Endothelial cell of umbilical vein (primary cell): Measurements from ENCODE around the gene COL4A2. TPM values are rescaled to one million over a fixed set of nuclear protein-coding genes. Genes with fewer than 3 reads are reported as not detected.

Experiments used
- BruUV-seq: library from RNA; stranded (reverse); fragments of 400-500 nt; replicated peaks from 2 replicates; lab custom pipeline; 2021; lab: Mats Ljungman, UMichigan
- CTCF ChIA-PET: fragments of 300-600, 350-600 bp; sonication (Branson Sonifier 250); formaldehyde crosslinking; loops from one replicate; lab custom pipeline; 2021; ENCODE audit warnings: antibody characterized with exemption, inconsistent platforms; lab: Charles Lee
- POLR2A ChIA-PET: fragments of 300-600, 350-600 bp; sonication (Branson Sonifier 250); formaldehyde crosslinking; loops from one replicate; lab custom pipeline; 2021; ENCODE audit warnings: antibody characterized with exemption, inconsistent platforms; lab: Charles Lee
- DNase-seq: peaks from one replicate; pipeline ENCODE4 v3.0.0-alpha.2; 2011; ENCODE audit warnings: low read depth, low spot score
- FAIRE-seq: peaks from 2 replicates; lab custom pipeline; 2011; peaks lifted over from hg19 to GRCh38; lab: Jason Lieb, UNC
- H2AFZ ChIP-seq: 2 replicates; pipeline ENCODE4 v1.6.0; 2012; ENCODE audit warnings: low read depth, low read length, control low read depth, inconsistent platforms
- H3K27ac ChIP-seq: 2 replicates; pipeline ENCODE4 v1.5.1; 2011; ENCODE audit warnings: low read depth, mild to moderate bottlenecking, control low read depth, low read length, moderate library complexity; ENCODE audit not compliant: insufficient read depth
- H3K27me3 ChIP-seq, 2 experiments: 2 replicates each; pipeline versions ENCODE4 v1.6.0 to v1.6.1; 2011; ENCODE audit warnings: low read length in 2 of 2, mixed read lengths in 1 of 2; ENCODE audit not compliant: control insufficient read depth in 2 of 2, insufficient read depth in 2 of 2
- H3K36me3 ChIP-seq, 2 experiments: 2 replicates in 1 of 2; 3 replicates in 1 of 2; pipeline ENCODE4 v1.5.1; 2011; ENCODE audit warnings: low read length in 2 of 2, mild to moderate bottlenecking in 1 of 2, moderate library complexity in 1 of 2; ENCODE audit not compliant: control insufficient read depth in 2 of 2, insufficient read depth in 2 of 2; ENCODE audit errors: extremely low read depth in 1 of 2
- H3K4me1 ChIP-seq: 3 replicates; pipeline ENCODE4 v1.5.1; 2011; ENCODE audit warnings: mild to moderate bottlenecking, low read length; ENCODE audit not compliant: control insufficient read depth, insufficient read depth; ENCODE audit errors: extremely low read depth
- H3K4me2 ChIP-seq: 2 replicates; pipeline ENCODE4 v1.6.1; 2011; ENCODE audit warnings: low read length, control low read depth, mixed read lengths; ENCODE audit not compliant: insufficient read depth
- H3K4me3 ChIP-seq, 3 experiments: fragments of 200-600 bp in 1 of 3; sonication (generic), shearing (Covaris generic) in 1 of 3; replicated peaks in 1 of 3; 2 replicates each; pipeline ENCODE4 v1.5.1; 2011 to 2016; ENCODE audit warnings: control low read depth in 3 of 3, low read length in 3 of 3, mild to moderate bottlenecking in 2 of 3, inconsistent platforms in 1 of 3, low read depth in 1 of 3, moderate library complexity in 1 of 3; ENCODE audit not compliant: insufficient read depth in 1 of 3
- H3K79me2 ChIP-seq: 2 replicates; pipeline ENCODE4 v1.6.0; 2012; ENCODE audit warnings: low read length, inconsistent platforms; ENCODE audit not compliant: control insufficient read depth, insufficient read depth
- H3K9ac ChIP-seq: replicated peaks from 2 replicates; pipeline ENCODE3; 2011; ENCODE audit warnings: low read length, control low read depth; ENCODE audit not compliant: insufficient read depth; ENCODE audit errors: extremely low read depth
- H3K9me1 ChIP-seq: replicated peaks from 3 replicates; pipeline ENCODE4 v1.6.0; 2011; ENCODE audit warnings: mild to moderate bottlenecking, low read length; ENCODE audit not compliant: control insufficient read depth, insufficient read depth; ENCODE audit errors: extremely low read depth
- H3K9me3 ChIP-seq: replicated peaks from 2 replicates; pipeline ENCODE4 v1.5.1; 2012; ENCODE audit warnings: low read length, inconsistent platforms; ENCODE audit not compliant: control insufficient read depth, insufficient read depth
- H4K20me1 ChIP-seq: replicated peaks from 2 replicates; pipeline ENCODE3; 2011; ENCODE audit warnings: mild to moderate bottlenecking, low read length; ENCODE audit not compliant: control insufficient read depth, insufficient read depth; ENCODE audit errors: extremely low read depth
- CTCF ChIP-seq, 2 donors: IDR thresholded peaks; 1 replicate in 1 of 2; 2 replicates in 1 of 2; pipeline ENCODE4 v1.5.1; 2011; ENCODE audit warnings: low read length in 2 of 2, mild to moderate bottlenecking in 2 of 2, moderate library complexity in 2 of 2, control low read depth in 1 of 2, inconsistent platforms in 1 of 2, low read depth in 1 of 2; ENCODE audit not compliant: insufficient read depth in 1 of 2; ENCODE audit errors: extremely low read depth in 1 of 2
- EZH2 ChIP-seq: IDR thresholded peaks from 2 replicates; pipeline ENCODE4 v1.6.1; 2012; ENCODE audit warnings: borderline replicate concordance, low read depth, mild to moderate bottlenecking, moderate library complexity, low read length, inconsistent platforms; ENCODE audit not compliant: severe bottlenecking
- FOS ChIP-seq: IDR thresholded peaks from 2 replicates; pipeline ENCODE4 v1.6.1; 2011; ENCODE audit warnings: mild to moderate bottlenecking, low read length, moderate library complexity, borderline replicate concordance; ENCODE audit not compliant: insufficient read depth
- GATA2 ChIP-seq: IDR thresholded peaks from 2 replicates; pipeline ENCODE4 v1.7.0; 2011; ENCODE audit warnings: low read depth, mild to moderate bottlenecking, moderate library complexity, mixed read lengths, low read length; ENCODE audit not compliant: insufficient read length, insufficient read depth
- JUN ChIP-seq: IDR thresholded peaks from 2 replicates; pipeline ENCODE4 v1.6.1; 2011; ENCODE audit warnings: borderline replicate concordance, low read depth; ENCODE audit not compliant: insufficient read length, insufficient read depth
- MAX ChIP-seq: IDR thresholded peaks from 2 replicates; pipeline ENCODE4 v1.6.1; 2011; ENCODE audit not compliant: insufficient read depth, insufficient read length
- MYC ChIP-seq: IDR thresholded peaks from one replicate; pipeline ENCODE4 v1.6.1; 2011; ENCODE audit warnings: mild to moderate bottlenecking, low read depth, low read length
- POLR2A ChIP-seq: IDR thresholded peaks from 2 replicates; pipeline ENCODE4 v1.6.1; 2012; ENCODE audit warnings: low read depth, mild to moderate bottlenecking, control low read depth, low read length
- POLR2AphosphoS5 ChIP-seq: IDR thresholded peaks from 2 replicates; pipeline ENCODE4 v1.6.1; 2012; ENCODE audit warnings: low read depth, mild to moderate bottlenecking, control low read depth, low read length, moderate library complexity; ENCODE audit not compliant: insufficient read depth
- dilution Hi-C: fragments of 300-500 bp; cut with MboI; formaldehyde crosslinking; loops from one replicate; pipeline ENCODE4 v1.15.0; 2019; ENCODE audit warnings: low sequenced_read_pairs; ENCODE audit not compliant: extremely low pct_ligation_motif_present
- intact Hi-C: fragments of 100-400 bp; cut with micrococcal nuclease; formaldehyde crosslinking; loops from one replicate; pipeline ENCODE4 v1.10.0; 2022
- polyA plus RNA-seq, 4 experiments: library from polyadenylated mRNA; depleted of rRNA in 3 of 4; stranded (reverse) in 3 of 4; unstranded in 1 of 4; fragments of >200 nt; gene quantifications; 2 replicates each; pipeline versions ENCODE4 v1.2.1 to v1.2.3, GENCODE V29; 2011 to 2012; ENCODE audit warnings: missing spikeins in 1 of 4
- total RNA-seq: library from RNA; stranded (reverse); gene quantifications from 2 replicates; pipeline ENCODE4 v1.2.3, GENCODE V29; 2021

Gene COL4A2
- total and polyA plus RNA-seq, 2 donors (not counting 3 experiments of a cell fraction or from before 2014, with no cell fraction given): 792 to 940 TPM

GRCh38 chr13:110498765-110499164 lies 191.7 kb downstream of the COL4A2 start:
- Histone ChIP-seq H3K4me3 (no peak overlapping the region), H3K27me3 (no peaks in the 10 kb centered on the region), H3K9ac (no peak overlapping the region), H3K9me3 (no peaks in the 10 kb centered on the region), H2AFZ (no peak overlapping the region), H3K27ac (no peak overlapping the region), H3K9me1 (no peaks in the 10 kb centered on the region), H4K20me1 (no peaks in the 10 kb centered on the region), H3K79me2 (no peaks in the 10 kb centered on the region), H3K36me3 (peaks cover 32 to 48% of the 10 kb centered on the region in 2 experiments), H3K4me1 (peaks cover 4% of the 10 kb centered on the region), H3K4me2 (no peak overlapping the region)
- no peak for DNase-seq
- no peak for FAIRE-seq
- no TSS peak for BruUV-seq
- dilution Hi-C loops: no loop called here
- TF ChIP-seq FOS (no peak), POLR2A (no peak), JUN (no peak), MAX (no peak), MYC (no peak), EZH2 (no peak), GATA2 (no peak), CTCF (IDR thresholded peaks at IDR 0.05; ENCODE audit: extremely low read depth in 1 of 2, insufficient read depth in 1 of 2, low read depth in 1 of 2, low read length in 2 of 2) (no peak), POLR2AphosphoS5 (no peak)
- POLR2A ChIA-PET: no interaction called here
- intact Hi-C loops: no loop called here
- CTCF ChIA-PET: no interaction called here
